H1 (cell line): ENCODE results near the gene SHROOM3. TPM values are rescaled to one million over a fixed set of nuclear protein-coding genes. Genes with fewer than 3 reads are reported as not detected.
A peak's percentile ranks its signal among the peaks of the same experiment; 100 is the strongest.

Experiments
- CTCF ChIA-PET: fragments of 300-600 bp; sonication (Branson Sonifier 250); formaldehyde crosslinking; loops from one replicate; lab custom pipeline; 2021; ENCODE audit not compliant: partially characterized antibody; lab: Charles Lee
- POLR2A ChIA-PET: fragments of 300-600 bp; sonication (Branson Sonifier 250); formaldehyde crosslinking; loops from one replicate; lab custom pipeline; 2021; ENCODE audit warnings: inconsistent platforms; ENCODE audit not compliant: partially characterized antibody; lab: Charles Lee
- DNase-seq, 2 experiments: peaks; one replicate each; pipeline versions ENCODE4 v3.0.0 to v3.0.0-alpha.2; 2010 to 2022; ENCODE audit warnings: low spot score in 2 of 2, low read depth in 1 of 2, mixed read lengths in 1 of 2
- FAIRE-seq: peaks from 2 replicates; lab custom pipeline; 2011; peaks lifted over from hg19 to GRCh38; lab: Jason Lieb, UNC
- H2AFZ ChIP-seq: 2 replicates; pipeline ENCODE4 v1.8.1; 2012; ENCODE audit warnings: low read length, inconsistent platforms
- H2AK5ac ChIP-seq: 2 replicates; pipeline ENCODE4 v1.6.1; 2013; ENCODE audit warnings: low read depth, low read length
- H2BK120ac ChIP-seq: replicated peaks from 2 replicates; pipeline ENCODE3; 2013; ENCODE audit warnings: low read depth, low read length, inconsistent platforms
- H2BK12ac ChIP-seq: 2 replicates; pipeline ENCODE4 v1.6.1; 2013; ENCODE audit warnings: low read depth, low read length
- H2BK15ac ChIP-seq: 2 replicates; pipeline ENCODE4 v1.6.1; 2013; ENCODE audit warnings: low read length
- H2BK20ac ChIP-seq: 2 replicates; pipeline ENCODE4 v1.6.1; 2013; ENCODE audit warnings: low read length
- H2BK5ac ChIP-seq: 2 replicates; pipeline ENCODE4 v1.6.1; 2013; ENCODE audit warnings: low read depth, low read length
- H3K14ac ChIP-seq: 2 replicates; pipeline ENCODE4 v1.6.1; 2013; ENCODE audit warnings: inconsistent platforms; ENCODE audit not compliant: insufficient read length
- H3K18ac ChIP-seq: 2 replicates; pipeline ENCODE4 v1.6.1; 2013; ENCODE audit warnings: low read length; ENCODE audit errors: extremely low read depth
- H3K23ac ChIP-seq: 2 replicates; pipeline ENCODE4 v1.6.1; 2013; ENCODE audit warnings: inconsistent platforms; ENCODE audit not compliant: insufficient read length
- H3K23me2 ChIP-seq: 2 replicates; pipeline ENCODE4 v1.6.1; 2013; ENCODE audit warnings: low read depth, low read length
- H3K27ac ChIP-seq: 2 replicates; pipeline ENCODE4 v1.6.1; 2011; ENCODE audit warnings: low read depth, low read length, inconsistent platforms
- H3K27me3 ChIP-seq, 4 experiments: replicated peaks in 1 of 4; 1 replicate in 1 of 4; 2 replicates in 3 of 4; pipeline versions ENCODE4 v1.6.1 to v1.8.1; 2011 to 2013; ENCODE audit warnings: low read length in 3 of 4, mild to moderate bottlenecking in 3 of 4, inconsistent platforms in 2 of 4, mixed read lengths in 2 of 4, moderate library complexity in 1 of 4; ENCODE audit not compliant: control insufficient read depth in 3 of 4, insufficient read depth in 3 of 4; ENCODE audit errors: extremely low read depth in 1 of 4
- H3K36me3 ChIP-seq, 4 experiments: 2 replicates each; pipeline versions ENCODE4 v1.6.1 to v1.8.1; 2011 to 2013; ENCODE audit warnings: mild to moderate bottlenecking in 4 of 4, low read length in 3 of 4, moderate library complexity in 2 of 4, control low read depth in 1 of 4, inconsistent platforms in 1 of 4; ENCODE audit not compliant: insufficient read depth in 4 of 4, control insufficient read depth in 2 of 4
- H3K4ac ChIP-seq: replicated peaks from 2 replicates; pipeline ENCODE3; 2013; ENCODE audit warnings: low read length, low read depth, mixed read lengths, inconsistent platforms; ENCODE audit not compliant: insufficient read length
- H3K4me1 ChIP-seq, 4 experiments: replicated peaks in 1 of 4; 1 replicate in 1 of 4; 2 replicates in 3 of 4; pipeline versions ENCODE4 v1.6.1 to v1.8.1; 2011 to 2013; ENCODE audit warnings: low read length in 3 of 4, inconsistent platforms in 2 of 4, mixed read lengths in 1 of 4; ENCODE audit not compliant: insufficient read depth in 4 of 4, control insufficient read depth in 3 of 4
- H3K4me2 ChIP-seq, 2 experiments: 2 replicates each; pipeline versions ENCODE4 v1.6.1 to v1.8.1; 2011 to 2013; ENCODE audit warnings: low read depth in 2 of 2, low read length in 2 of 2, control low read depth in 1 of 2, inconsistent platforms in 1 of 2, mild to moderate bottlenecking in 1 of 2; ENCODE audit not compliant: insufficient read depth in 1 of 2
- H3K4me3 ChIP-seq, 4 experiments: fragments of 200-600, 300-600 bp in 1 of 4; sonication (generic), shearing (Covaris generic), sonication (Bioruptor Twin) in 1 of 4; 2 replicates each; pipeline versions ENCODE4 v1.5.1 to v1.8.1; 2011 to 2016; ENCODE audit warnings: low read length in 4 of 4, low read depth in 3 of 4, control low read depth in 2 of 4, inconsistent platforms in 2 of 4, mild to moderate bottlenecking in 2 of 4, mixed read lengths in 1 of 4, moderate library complexity in 1 of 4; ENCODE audit not compliant: insufficient read depth in 2 of 4; ENCODE audit errors: extremely low read depth in 1 of 4
- H3K56ac ChIP-seq: replicated peaks from 2 replicates; pipeline ENCODE3; 2013; ENCODE audit warnings: low read depth, mild to moderate bottlenecking, mixed read lengths, low read length, inconsistent platforms; ENCODE audit not compliant: insufficient read length
- H3K79me1 ChIP-seq: 2 replicates; pipeline ENCODE4 v1.6.1; 2013; ENCODE audit warnings: low read depth, low read length, control low read depth
- H3K79me2 ChIP-seq, 2 experiments: 2 replicates each; pipeline versions ENCODE4 v1.6.1 to v1.8.1; 2012 to 2013; ENCODE audit warnings: low read length in 2 of 2, mild to moderate bottlenecking in 2 of 2, inconsistent platforms in 1 of 2; ENCODE audit not compliant: insufficient read depth in 2 of 2, control insufficient read depth in 1 of 2
- H3K9ac ChIP-seq, 4 experiments: replicated peaks in 1 of 4; 1 replicate in 1 of 4; 2 replicates in 3 of 4; pipeline versions ENCODE4 v1.6.1 to v1.8.1; 2011 to 2013; ENCODE audit warnings: low read depth in 3 of 4, low read length in 3 of 4, control low read depth in 2 of 4, mild to moderate bottlenecking in 2 of 4, moderate library complexity in 2 of 4, inconsistent platforms in 1 of 4; ENCODE audit errors: extremely low read depth in 1 of 4
- H3K9me3 ChIP-seq, 2 experiments: 2 replicates each; pipeline versions ENCODE4 v1.6.1 to v1.8.1; 2012 to 2013; ENCODE audit warnings: mild to moderate bottlenecking in 2 of 2, moderate library complexity in 2 of 2, control low read depth in 1 of 2, inconsistent platforms in 1 of 2, low read depth in 1 of 2, low read length in 1 of 2, mixed read lengths in 1 of 2; ENCODE audit not compliant: insufficient read depth in 2 of 2
- H4K20me1 ChIP-seq, 2 experiments: replicated peaks in 1 of 2; 2 replicates each; pipeline versions ENCODE3 to v1.8.1; 2011 to 2013; ENCODE audit warnings: inconsistent platforms in 2 of 2, low read length in 2 of 2, mild to moderate bottlenecking in 1 of 2; ENCODE audit not compliant: insufficient read depth in 2 of 2, control insufficient read depth in 1 of 2
- H4K5ac ChIP-seq: 2 replicates; pipeline ENCODE4 v1.6.1; 2013; ENCODE audit warnings: low read length, low read depth, mixed read lengths, inconsistent platforms; ENCODE audit not compliant: insufficient read length
- H4K8ac ChIP-seq: 2 replicates; pipeline ENCODE4 v1.8.0; 2013; ENCODE audit warnings: mild to moderate bottlenecking, moderate library complexity, low read length, inconsistent platforms; ENCODE audit not compliant: insufficient read depth; ENCODE audit errors: extremely low read depth
- H4K91ac ChIP-seq: replicated peaks from 2 replicates; pipeline ENCODE3; 2013; ENCODE audit warnings: low read length, mixed read lengths, inconsistent platforms; ENCODE audit not compliant: insufficient read length
- BACH1 ChIP-seq: IDR thresholded peaks from 2 replicates; pipeline ENCODE4 v1.6.1; 2012; ENCODE audit warnings: low read length, improper control_type of control experiment
- JUN ChIP-seq: IDR thresholded peaks from 2 replicates; pipeline ENCODE4 v1.6.1; 2011; ENCODE audit warnings: low read depth, mild to moderate bottlenecking, improper control_type of control experiment, low read length
- MAFK ChIP-seq: IDR thresholded peaks from 2 replicates; pipeline ENCODE4 v1.6.1; 2012; ENCODE audit warnings: low read depth, mild to moderate bottlenecking, improper control_type of control experiment, low read length
- NANOG ChIP-seq: IDR thresholded peaks from 2 replicates; pipeline ENCODE4 v1.6.1; 2011; ENCODE audit warnings: low read length, low read depth, mild to moderate bottlenecking, inconsistent platforms; ENCODE audit not compliant: insufficient read depth, poor library complexity, severe bottlenecking
- RBBP5 ChIP-seq: IDR thresholded peaks from 2 replicates; pipeline ENCODE4 v1.7.1; 2012; ENCODE audit warnings: low read depth, mild to moderate bottlenecking, inconsistent platforms, low read length, moderate library complexity, borderline replicate concordance
- RNF2 ChIP-seq: fragments of 200-900, 300-1000 bp; sonication (generic); IDR thresholded peaks from 2 replicates; pipeline ENCODE4 v1.7.1; 2016; ENCODE audit warnings: borderline replicate concordance, low read depth, mild to moderate bottlenecking, antibody characterized with exemption, low read length; ENCODE audit not compliant: poor library complexity, severe bottlenecking; ENCODE audit errors: missing control alignments
- SIX5 ChIP-seq: IDR thresholded peaks from 2 replicates; pipeline ENCODE4 v1.6.1; 2011; ENCODE audit warnings: mild to moderate bottlenecking, low read depth, low read length
- SP1 ChIP-seq: IDR thresholded peaks from 2 replicates; pipeline ENCODE4 v1.6.1; 2011; ENCODE audit warnings: low read depth, low read length
- SP2 ChIP-seq: IDR thresholded peaks from 2 replicates; pipeline ENCODE4 v1.6.1; 2012; ENCODE audit warnings: mild to moderate bottlenecking, low read length, inconsistent platforms
- SUZ12 ChIP-seq: fragments of 200-600 bp; sonication (generic); IDR thresholded peaks from 2 replicates; pipeline ENCODE4 v1.6.1; 2012; ENCODE audit warnings: mild to moderate bottlenecking, inconsistent platforms, low read length, moderate library complexity, mixed read lengths
- TAF1 ChIP-seq: IDR thresholded peaks from 2 replicates; pipeline ENCODE4 v1.6.1; 2011; ENCODE audit warnings: mild to moderate bottlenecking, low read depth, low read length
- WGBS, 2 experiments: shearing (Covaris generic) in 1 of 2; methylation state at CpG; one replicate each; pipeline versions ENCODE4 v1.1.6 to v1.1.7; 2013 to 2015; ENCODE audit warnings: low lambda C conversion rate in 2 of 2, mixed read lengths in 2 of 2, inconsistent platforms in 1 of 2, low coverage in 1 of 2, missing lambda C conversion rate in 1 of 2; ENCODE audit not compliant: insufficient replicate concordance in 2 of 2, insufficient coverage in 1 of 2, insufficient read length in 1 of 2; ENCODE audit errors: extremely low coverage in 1 of 2, missing lambda C conversion rate in 1 of 2; 5-methylcytosine and 5-hydroxymethylcytosine counted together
- polyA plus RNA-seq, 7 experiments: library from polyadenylated mRNA; depleted of rRNA in 3 of 7; stranded (reverse) in 5 of 7; unstranded in 2 of 7; fragments of >200 nt in 5 of 7; fragments of 200-250 nt in 2 of 7; gene quantifications; 1 replicate in 5 of 7; 2 replicates in 1 of 7; 4 replicates in 1 of 7; pipeline versions ENCODE4 v1.2.1 to v1.2.3, GENCODE V29; 2011 to 2013; ENCODE audit warnings: missing spikeins in 2 of 7, mixed read lengths in 2 of 7
- total RNA-seq: library from RNA; stranded (reverse); fragmentation: NEBNext Ultra II Directional; extraction: Animal tissue kit (Norgen Biotek cat#: 25700); gene quantifications from 2 replicates; pipeline ENCODE4 v1.2.1, GENCODE V29; 2021
- TF ChIP-seq, protein P1 (sequence below): IDR thresholded peaks from 2 replicates; pipeline ENCODE4 v1.6.1; 2012; ENCODE audit warnings: inconsistent platforms

Gene SHROOM3
- total and polyA plus RNA-seq, 2 of the 8 experiments (the other 6 are each of a cell fraction or from before 2014, with no cell fraction given) = 15.8 to 34.0 TPM

DNA sequence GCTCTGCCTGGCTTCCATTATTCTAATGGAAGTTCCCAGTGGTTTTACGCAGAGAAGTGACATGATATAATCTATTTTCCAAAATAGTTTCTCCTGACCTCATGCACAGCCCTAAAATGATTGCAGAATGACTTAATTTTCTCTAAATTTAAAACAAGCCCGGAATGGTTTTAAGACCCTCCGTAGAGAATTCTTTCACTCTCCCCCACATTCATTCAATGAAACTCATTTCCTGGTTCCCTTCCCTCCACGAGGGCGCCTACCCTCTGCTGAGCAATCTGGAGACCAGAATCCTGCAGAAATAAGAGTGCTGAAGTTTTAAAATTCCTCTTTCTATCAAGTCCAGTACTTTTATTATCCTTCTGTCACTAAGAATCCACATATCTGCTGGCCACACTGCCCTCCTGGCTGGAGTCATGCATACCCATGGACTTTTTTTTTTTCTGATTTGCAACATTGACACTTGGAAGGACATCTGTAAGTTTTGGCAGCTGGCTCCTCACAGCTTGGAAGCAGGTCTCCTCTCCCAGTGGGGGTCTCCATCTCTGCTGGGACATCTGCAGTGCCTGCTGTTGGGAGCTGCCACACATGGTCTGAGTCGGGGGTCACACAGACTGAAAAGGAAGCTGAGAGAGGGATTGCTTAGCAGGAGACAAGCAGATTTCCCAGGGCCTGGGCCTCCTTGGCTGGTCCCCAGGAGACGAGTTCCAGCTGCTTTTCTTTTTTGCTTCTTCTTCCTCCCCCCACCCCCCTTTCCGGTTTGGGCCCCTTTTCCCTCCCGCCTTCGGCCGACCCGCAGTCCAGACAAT lies 376.8 kb downstream of the SHROOM3 start:
- H3K23ac ChIP-seq = no peak overlapping the region
- no peak overlapping the region for H4K5ac ChIP-seq
- no peaks in the 10 kb centered on the region for H3K36me3 ChIP-seq
- DNase-seq = no peak
- peak overlapping the region; percentile 77; the same call in 1 of the 2 replicates for H4K8ac ChIP-seq
- peaks cover 0 to 4% (median 0%) of the 10 kb centered on the region in 4 experiments; a peak in 2 of 7 replicates for H3K4me1 ChIP-seq
- no peak overlapping the region for H4K91ac ChIP-seq
- peaks cover 3 to 5% of the 10 kb centered on the region in 2 experiments; a peak in 2 of 4 replicates for H3K9me3 ChIP-seq
- H2AK5ac ChIP-seq = no peak overlapping the region
- no peak overlapping the region for H3K4me2 ChIP-seq
- no peak overlapping the region for H3K4ac ChIP-seq
- POLR2A ChIA-PET = interaction anchor here (1.0 to 2.0 kb wide), 2 partner anchors 10 to 19 kb away, joined by 3 to 7 read pairs; no protein-coding TSS in a partner anchor
- 81% methylated on average over 10 of the region's 12 CpGs; no CpG with 5 or more reads in 1 of the 2 experiments for WGBS, 2 experiments
- no peak overlapping the region for H2BK5ac ChIP-seq
- H2BK120ac ChIP-seq = no peak overlapping the region
- H2BK20ac ChIP-seq = no peak overlapping the region
- no peaks in the 10 kb centered on the region for H3K79me2 ChIP-seq
- H2BK15ac ChIP-seq = no peak overlapping the region
- no peak overlapping the region for H3K9ac ChIP-seq
- CTCF ChIA-PET = interaction anchor here (0.5 to 1.8 kb wide), 7 partner anchors 10 to 343 kb away, joined by 3 to 5 read pairs (median 3); no protein-coding TSS in a partner anchor
- no peak overlapping the region for H2BK12ac ChIP-seq
- H2AFZ ChIP-seq = no peak overlapping the region
- H3K14ac ChIP-seq = no peak overlapping the region
- H3K27ac ChIP-seq = no peak overlapping the region
- H3K79me1 ChIP-seq = no peaks in the 10 kb centered on the region
- no peaks in the 10 kb centered on the region for H3K23me2 ChIP-seq
- no peaks in the 10 kb centered on the region for H4K20me1 ChIP-seq
- no peak overlapping the region for H3K4me3 ChIP-seq
- no peaks in the 10 kb centered on the region for H3K27me3 ChIP-seq
- H3K56ac ChIP-seq = no peak overlapping the region
- FAIRE-seq = no peak
- no peak overlapping the region for H3K18ac ChIP-seq
- no peak for TF ChIP-seq SP1
- no peak for TF ChIP-seq RBBP5
- no peak for TF ChIP-seq SUZ12
- TF ChIP-seq TAF1 = no peak
- TF ChIP-seq NANOG = no peak
- TF ChIP-seq, protein P1, sequence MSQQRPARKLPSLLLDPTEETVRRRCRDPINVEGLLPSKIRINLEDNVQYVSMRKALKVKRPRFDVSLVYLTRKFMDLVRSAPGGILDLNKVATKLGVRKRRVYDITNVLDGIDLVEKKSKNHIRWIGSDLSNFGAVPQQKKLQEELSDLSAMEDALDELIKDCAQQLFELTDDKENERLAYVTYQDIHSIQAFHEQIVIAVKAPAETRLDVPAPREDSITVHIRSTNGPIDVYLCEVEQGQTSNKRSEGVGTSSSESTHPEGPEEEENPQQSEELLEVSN = no peak
- TF ChIP-seq MAFK = no peak
- no peak for TF ChIP-seq JUN
- no peak for TF ChIP-seq RNF2
- no peak for TF ChIP-seq SIX5
- TF ChIP-seq SP2 = no peak
- TF ChIP-seq BACH1 = no peak
